Activated CD8-positive, alpha-beta memory T cell treated with anti-CD3 and anti-CD28 coated beads for 24 hours (primary cell): ENCODE data around the gene DTNA.
"Not testable (repeated sequence)": the region's sequence is repeated elsewhere in the genome, so short reads cannot be mapped to it uniquely, and the experiment has no call there.

ENCODE experiments used
- DNase-seq: peaks from one replicate; pipeline ENCODE4 v3.0.0-alpha.2; 2020

DTNA gene

GRCh38 chr18:34911081-34911480 is 201.0 kb downstream of the DTNA start:
- no peak for DNase-seq

- DNase-seq = no peak
These were observed 201.7 kb downstream of the DTNA start for GRCh38 chr18:34911661-34912384.

GRCh38 chr18:34913837-34914661 is 204.0 kb downstream of the DTNA start:
- DNase-seq = no peak

GRCh38 chr18:34915046-34915445 is 204.9 kb downstream of the DTNA start:
- no peak for DNase-seq

GRCh38 chr18:34916539-34916938 is 206.4 kb downstream of the DTNA start:
- not testable (repeated sequence) for DNase-seq

- DNase-seq = no peak
These were observed 208.8 kb downstream of the DTNA start for GRCh38 chr18:34918856-34919255.

GRCh38 chr18:34921226-34921625 is 211.1 kb downstream of the DTNA start:
- no peak for DNase-seq

GRCh38 chr18:34921811-34922385 is 211.8 kb downstream of the DTNA start:
- no peak for DNase-seq

- DNase-seq = not testable (repeated sequence)
These were observed 212.5 kb downstream of the DTNA start for GRCh38 chr18:34922594-34922993.

- no peak for DNase-seq
These were observed 213.8 kb downstream of the DTNA start for GRCh38 chr18:34923911-34924310.

GRCh38 chr18:34926683-34927082 is 216.6 kb downstream of the DTNA start:
- DNase-seq = no peak

GRCh38 chr18:34928088-34928753 is 218.1 kb downstream of the DTNA start:
- no peak for DNase-seq

GRCh38 chr18:34928754-34929335 is 218.7 kb downstream of the DTNA start:
- no peak for DNase-seq

GRCh38 chr18:34929336-34929780 is 219.3 kb downstream of the DTNA start:
- DNase-seq = no peak

- no peak for DNase-seq
These were observed 222.3 kb downstream of the DTNA start for GRCh38 chr18:34932363-34932762.

GRCh38 chr18:34932792-34933466 is 222.8 kb downstream of the DTNA start:
- DNase-seq = no peak

- no peak for DNase-seq
These were observed 224.0 kb downstream of the DTNA start for GRCh38 chr18:34933909-34934661.

- no peak for DNase-seq
These were observed 226.7 kb downstream of the DTNA start for GRCh38 chr18:34936772-34937171.

- no peak for DNase-seq
These were observed 228.0 kb downstream of the DTNA start for GRCh38 chr18:34938090-34938489.
